ENCODE results near the gene SEPTIN14. TPM values are rescaled to one million over a fixed set of nuclear protein-coding genes. Genes with fewer than 3 reads are reported as not detected.

SEPTIN14 gene
- total and polyA plus RNA-seq, 2 of the 4 experiments (the other 2 are of a cell fraction): not detected

GRCh38 chr7:55903985-55904759 is 41.6 kb upstream of the SEPTIN14 start:
- in situ Hi-C loops (cut with MboI; ENCODE audit: low sequenced_read_pairs): no loop called here

More at GRCh38 chr7:55903985-55904759, 41.6 kb upstream of the SEPTIN14 start:
- Histone ChIP-seq H4K5ac (ENCODE audit: low read depth, low read length) (no peak overlapping the region), H3K9me1 (ENCODE audit: insufficient read depth, low read length) (no peaks in the 10 kb centered on the region), H2AK9ac (replicated peaks; ENCODE audit: low read depth, low read length, poor library complexity) (no peak overlapping the region), H2AFZ (replicated peaks; ENCODE audit: low read length, poor library complexity) (no peak overlapping the region), H3K9ac (ENCODE audit: low read depth, low read length) (no peak overlapping the region), H4K91ac (ENCODE audit: insufficient read depth, low read depth, low read length) (no peak overlapping the region), H4K20me1 (ENCODE audit: insufficient read depth, low read length) (no peaks in the 10 kb centered on the region), H3K18ac (ENCODE audit: low read depth, low read length) (no peak overlapping the region), H3K79me1 (ENCODE audit: low read depth in 1 of 2, low read length in 2 of 2) (no peaks in the 10 kb centered on the region), H3K56ac (ENCODE audit: extremely low read depth, insufficient read depth, low read length) (no peak overlapping the region), H3K4me1 (ENCODE audit: control insufficient read depth, insufficient read depth, low read length) (no peaks in the 10 kb centered on the region), H3K23ac (ENCODE audit: low read depth, low read length) (no peak overlapping the region), H2AK5ac (ENCODE audit: low read depth, low read length) (no peak overlapping the region), H4K8ac (ENCODE audit: low read depth in 2 of 2, low read length in 2 of 2) (no peak overlapping the region), H3K4ac (ENCODE audit: low read depth, low read length) (no peak overlapping the region), H2BK5ac (ENCODE audit: low read depth, low read length, poor library complexity, severe bottlenecking) (no peak overlapping the region), H2BK15ac (ENCODE audit: low read depth, low read length) (no peak overlapping the region), H2BK120ac (ENCODE audit: low read depth, low read length) (no peak overlapping the region), H2BK20ac (ENCODE audit: low read depth, low read length) (no peak overlapping the region), H3K4me3 (ENCODE audit: insufficient read depth, low read depth, low read length) (no peak overlapping the region), H3K14ac (replicated peaks; ENCODE audit: low read depth, low read length) (no peak overlapping the region), H3K4me2 (ENCODE audit: low read depth, low read length) (no peak overlapping the region), H3K27ac (ENCODE audit: insufficient read depth, low read length) (no peak overlapping the region), H3K36me3 (ENCODE audit: control insufficient read depth, insufficient read depth, low read length) (peaks cover 2% of the 10 kb centered on the region; the same call in 1 of the 2 replicates), H3K27me3 (ENCODE audit: control insufficient read depth, insufficient read depth, low read length) (no peaks in the 10 kb centered on the region), H3K9me3 (ENCODE audit: control insufficient read depth, insufficient read depth, low read length) (no peaks in the 10 kb centered on the region)
- no TSS peak for BruUV-seq (replicated peaks)
- WGBS, 2 experiments (ENCODE audit: extremely low coverage in 2 of 2, insufficient read length in 1 of 2): no CpG with 5 or more reads among the region's 8 CpGs
- intact Hi-C loops (cut with micrococcal nuclease): no loop called here
- no peak for TF ChIP-seq CHD1 (IDR thresholded peaks at IDR 0.05; ENCODE audit: low read depth, low read length)
- TF ChIP-seq RFX5 (IDR thresholded peaks at IDR 0.05; ENCODE audit: low read depth, low read length): no peak
- no peak for TF ChIP-seq MXI1 (IDR thresholded peaks at IDR 0.05; ENCODE audit: borderline replicate concordance, low read depth, low read length)
- TF ChIP-seq ELK1 (IDR thresholded peaks at IDR 0.05; ENCODE audit: borderline replicate concordance, low read depth, low read length): no peak
- TF ChIP-seq FOS (IDR thresholded peaks at IDR 0.05; ENCODE audit: low read depth, low read length): no peak
- no peak for TF ChIP-seq POLR2A (IDR thresholded peaks at IDR 0.05; ENCODE audit: low read depth, low read length)
- no peak for TF ChIP-seq MAFK (IDR thresholded peaks at IDR 0.05; ENCODE audit: low read depth, low read length)
- TF ChIP-seq CEBPB (IDR thresholded peaks at IDR 0.05; ENCODE audit: low read depth, low read length): no peak
- TF ChIP-seq RCOR1 (IDR thresholded peaks at IDR 0.05; ENCODE audit: insufficient replicate concordance, low read length): no peak
- TF ChIP-seq USF2 (IDR thresholded peaks at IDR 0.05; ENCODE audit: low read depth, low read length): no peak
- TF ChIP-seq BHLHE40 (IDR thresholded peaks at IDR 0.05; ENCODE audit: low read depth, low read length): no peak
- TF ChIP-seq SMC3 (IDR thresholded peaks at IDR 0.05; ENCODE audit: low read depth, low read length): no peak
- no peak for TF ChIP-seq CTCF (conservative IDR thresholded peaks at IDR 0.05; ENCODE audit: low read depth, low read length)
- dilution Hi-C loops (cut with HindIII; ENCODE audit: low sequenced_read_pairs, unreplicated experiment): no loop called here
- ATAC-seq (ENCODE audit: low read depth) (no peak), DNase-seq (no peak)
- ChIA-PET CTCF (no interaction called here), POLR2A (ENCODE audit: unreplicated experiment) (no interaction called here)
